ENCODE results near the gene RDH13.
"Not testable (repeated sequence)": the region's sequence is repeated elsewhere in the genome, so short reads cannot be mapped to it uniquely, and the experiment has no call there.

The RDH13 gene

DNA sequence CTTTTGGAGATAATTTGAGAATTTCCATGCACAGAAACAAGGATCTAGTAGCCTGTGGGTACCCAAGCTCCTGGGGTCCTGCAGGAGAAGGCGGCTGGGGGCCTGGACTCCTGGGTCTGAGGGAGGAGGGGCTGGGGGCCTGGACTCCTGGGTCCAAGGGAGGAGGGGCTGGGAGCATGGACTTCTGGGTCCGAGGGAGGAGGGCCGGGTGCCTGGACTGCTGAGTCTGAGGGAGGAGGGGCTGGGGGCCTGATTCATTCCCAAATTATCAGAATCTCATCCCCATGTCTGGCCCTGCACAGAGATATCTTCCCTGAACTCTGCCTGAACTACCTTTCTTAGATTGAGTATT lies 520 bp upstream of the RDH13 start:
- Histone ChIP-seq H3F3A (ENCODE audit: control insufficient read depth, insufficient read depth) (no peaks in the 10 kb centered on the region), H3K4me1 (ENCODE audit: control insufficient read depth, low read length) (peaks cover 13% of the 10 kb centered on the region), H3K4me3 (ENCODE audit: low read length) (peak overlapping the region; percentile 99), H3K79me2 (ENCODE audit: control insufficient read depth, low read length) (peaks cover 20% of the 10 kb centered on the region), H3K9me3 (ENCODE audit: control insufficient read depth, insufficient read depth, low read length) (no peaks in the 10 kb centered on the region), H3K9me2 (replicated peaks; ENCODE audit: control insufficient read depth, low read length) (no peaks in the 10 kb centered on the region), H3K27me3 (ENCODE audit: control insufficient read depth, low read length) (peaks cover 3% of the 10 kb centered on the region), H4K20me1 (ENCODE audit: control insufficient read depth, insufficient read depth, low read depth, low read length) (peaks cover 6% of the 10 kb centered on the region; the same call in 1 of the 2 replicates), H3K27ac (ENCODE audit: low read depth, low read length) (no peak overlapping the region), H3K4me2 (ENCODE audit: low read length) (peak overlapping the region; percentile 32; the same call in 1 of the 2 replicates), H3K36me3 (ENCODE audit: control insufficient read depth, low read length) (peaks cover 7% of the 10 kb centered on the region)
- no peak for TF ChIP-seq EZH2phosphoT487 (IDR thresholded peaks at IDR 0.05; ENCODE audit: borderline replicate concordance, low read length)
- TF ChIP-seq, protein P1, sequence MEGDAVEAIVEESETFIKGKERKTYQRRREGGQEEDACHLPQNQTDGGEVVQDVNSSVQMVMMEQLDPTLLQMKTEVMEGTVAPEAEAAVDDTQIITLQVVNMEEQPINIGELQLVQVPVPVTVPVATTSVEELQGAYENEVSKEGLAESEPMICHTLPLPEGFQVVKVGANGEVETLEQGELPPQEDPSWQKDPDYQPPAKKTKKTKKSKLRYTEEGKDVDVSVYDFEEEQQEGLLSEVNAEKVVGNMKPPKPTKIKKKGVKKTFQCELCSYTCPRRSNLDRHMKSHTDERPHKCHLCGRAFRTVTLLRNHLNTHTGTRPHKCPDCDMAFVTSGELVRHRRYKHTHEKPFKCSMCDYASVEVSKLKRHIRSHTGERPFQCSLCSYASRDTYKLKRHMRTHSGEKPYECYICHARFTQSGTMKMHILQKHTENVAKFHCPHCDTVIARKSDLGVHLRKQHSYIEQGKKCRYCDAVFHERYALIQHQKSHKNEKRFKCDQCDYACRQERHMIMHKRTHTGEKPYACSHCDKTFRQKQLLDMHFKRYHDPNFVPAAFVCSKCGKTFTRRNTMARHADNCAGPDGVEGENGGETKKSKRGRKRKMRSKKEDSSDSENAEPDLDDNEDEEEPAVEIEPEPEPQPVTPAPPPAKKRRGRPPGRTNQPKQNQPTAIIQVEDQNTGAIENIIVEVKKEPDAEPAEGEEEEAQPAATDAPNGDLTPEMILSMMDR (IDR thresholded peaks at IDR 0.05; ENCODE audit: low read depth, low read length, poor library complexity, severe bottlenecking), result no peak

DNA sequence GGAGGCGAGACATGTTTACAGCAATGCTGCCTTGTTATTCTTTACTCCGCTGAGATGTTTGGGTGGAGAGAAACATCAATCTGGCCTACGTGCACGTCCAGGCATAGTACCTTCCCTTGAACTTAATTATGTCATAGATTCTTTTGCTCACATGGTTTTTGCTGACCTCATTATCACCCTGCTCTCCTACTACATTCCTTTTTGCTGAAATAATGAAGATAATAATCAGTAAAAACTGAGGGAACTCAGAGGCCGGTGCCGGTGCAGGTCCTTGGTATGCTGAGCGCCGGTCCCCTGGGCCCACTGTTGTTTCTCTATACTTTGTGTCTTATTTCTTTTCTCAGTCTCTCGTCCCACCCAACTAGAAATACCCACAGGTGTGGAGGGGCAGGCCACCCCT lies 2.7 kb downstream of the RDH13 start:
- Histone ChIP-seq H3K4me1 (ENCODE audit: control insufficient read depth, low read length) (peaks cover 13% of the 10 kb centered on the region), H3K36me3 (ENCODE audit: control insufficient read depth, low read length) (peaks cover 26% of the 10 kb centered on the region), H3K79me2 (ENCODE audit: control insufficient read depth, low read length) (peaks cover 20% of the 10 kb centered on the region)
- H3F3A ChIP-seq (ENCODE audit: control insufficient read depth, insufficient read depth); H4K20me1 ChIP-seq (ENCODE audit: control insufficient read depth, insufficient read depth, low read depth, low read length); H3K27ac ChIP-seq (ENCODE audit: low read depth, low read length); H3K9me3 ChIP-seq (ENCODE audit: control insufficient read depth, insufficient read depth, low read length); H3K4me2 ChIP-seq (ENCODE audit: low read length); H3K9me2 ChIP-seq (replicated peaks; ENCODE audit: control insufficient read depth, low read length); H3K27me3 ChIP-seq (ENCODE audit: control insufficient read depth, low read length); H3K4me3 ChIP-seq (ENCODE audit: low read length): not testable (repeated sequence)

DNA sequence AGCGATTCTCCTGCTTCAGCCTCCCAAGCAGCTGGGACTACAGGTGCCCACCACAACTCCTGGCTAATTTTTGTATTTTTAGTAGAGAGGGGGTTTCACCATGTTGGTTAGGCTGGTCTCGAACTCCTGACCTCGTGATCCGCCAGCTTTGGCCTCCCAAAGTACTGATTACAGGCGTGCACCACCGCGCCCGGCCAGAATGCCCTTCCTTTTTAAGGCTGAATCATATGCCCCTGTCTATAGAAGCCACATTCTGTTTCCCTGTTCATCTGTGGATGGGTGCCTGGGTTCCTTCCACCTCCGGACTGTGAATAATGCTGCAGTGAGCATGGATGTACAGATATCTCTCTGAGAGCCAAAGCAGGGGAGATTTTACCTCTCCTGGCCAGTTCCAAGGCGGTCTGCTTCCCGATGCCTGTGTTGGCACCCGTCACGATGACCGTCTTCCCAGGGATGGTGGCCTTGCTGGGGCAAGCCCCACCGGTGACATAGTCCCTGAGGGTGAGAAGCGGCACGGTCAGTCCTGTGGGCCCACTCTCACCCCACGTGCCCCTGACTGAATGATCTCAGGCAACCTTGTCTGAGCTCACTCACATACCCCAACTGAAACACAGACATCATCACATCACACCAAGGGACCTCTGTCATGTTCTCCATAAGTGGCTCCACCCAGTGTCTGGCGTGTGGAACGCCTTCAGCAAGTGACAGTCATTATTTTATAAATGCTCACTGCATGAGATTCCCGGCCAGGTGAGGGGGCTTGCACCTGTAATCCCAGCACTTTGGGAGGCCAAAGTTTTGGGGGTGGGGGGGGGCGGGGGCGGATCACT lies 4.0 kb downstream of the RDH13 start:
- no peaks in the 10 kb centered on the region for H3F3A ChIP-seq (ENCODE audit: control insufficient read depth, insufficient read depth)
- no peak overlapping the region for H3K4me3 ChIP-seq (ENCODE audit: low read length)
- H3K79me2 ChIP-seq (ENCODE audit: control insufficient read depth, low read length), result peaks cover 20% of the 10 kb centered on the region
- H3K4me2 ChIP-seq (ENCODE audit: low read length), result no peak overlapping the region
- peaks cover 6% of the 10 kb centered on the region; the same call in 1 of the 2 replicates for H4K20me1 ChIP-seq (ENCODE audit: control insufficient read depth, insufficient read depth, low read depth, low read length)
- peaks cover 34% of the 10 kb centered on the region for H3K36me3 ChIP-seq (ENCODE audit: control insufficient read depth, low read length)
- H3K9me3 ChIP-seq (ENCODE audit: control insufficient read depth, insufficient read depth, low read length), result no peaks in the 10 kb centered on the region
- H3K9me2 ChIP-seq (replicated peaks; ENCODE audit: control insufficient read depth, low read length), result no peaks in the 10 kb centered on the region
- no peak overlapping the region for H3K27ac ChIP-seq (ENCODE audit: low read depth, low read length)
- peaks cover 13% of the 10 kb centered on the region for H3K4me1 ChIP-seq (ENCODE audit: control insufficient read depth, low read length)
- no peaks in the 10 kb centered on the region for H3K27me3 ChIP-seq (ENCODE audit: control insufficient read depth, low read length)
- TF ChIP-seq, protein P1 (IDR thresholded peaks at IDR 0.05; ENCODE audit: low read depth, low read length, poor library complexity, severe bottlenecking), result peak; percentile 25
- TF ChIP-seq EZH2phosphoT487 (IDR thresholded peaks at IDR 0.05; ENCODE audit: borderline replicate concordance, low read length), result no peak

DNA sequence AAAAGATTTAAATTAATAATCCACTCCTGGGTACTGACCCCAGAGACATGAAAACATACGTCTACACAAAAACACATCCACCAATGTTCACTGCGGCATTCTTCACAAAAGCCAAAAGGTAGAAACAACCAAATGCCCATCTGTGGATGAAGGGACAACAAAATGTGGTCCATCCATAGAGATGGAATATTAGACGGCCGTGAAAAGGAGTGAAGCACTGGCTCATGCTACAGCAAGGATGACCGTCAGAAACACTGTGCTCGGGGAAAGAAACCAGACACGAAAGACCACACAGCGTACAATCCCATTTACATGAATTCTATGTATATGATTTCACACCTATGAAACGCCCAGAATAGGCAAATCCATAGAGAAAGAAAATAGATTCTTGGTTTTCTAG lies 6.1 kb downstream of the RDH13 start:
- peaks cover 3% of the 10 kb centered on the region; the same call in 1 of the 2 replicates for H4K20me1 ChIP-seq (ENCODE audit: control insufficient read depth, insufficient read depth, low read depth, low read length)
- H3F3A ChIP-seq (ENCODE audit: control insufficient read depth, insufficient read depth), result no peaks in the 10 kb centered on the region
- H3K9me2 ChIP-seq (replicated peaks; ENCODE audit: control insufficient read depth, low read length), result no peaks in the 10 kb centered on the region
- H3K27ac ChIP-seq (ENCODE audit: low read depth, low read length), result no peak overlapping the region
- peaks cover 43% of the 10 kb centered on the region for H3K36me3 ChIP-seq (ENCODE audit: control insufficient read depth, low read length)
- no peaks in the 10 kb centered on the region for H3K9me3 ChIP-seq (ENCODE audit: control insufficient read depth, insufficient read depth, low read length)
- TF ChIP-seq, protein P1 (IDR thresholded peaks at IDR 0.05; ENCODE audit: low read depth, low read length, poor library complexity, severe bottlenecking), result no peak
- TF ChIP-seq EZH2phosphoT487 (IDR thresholded peaks at IDR 0.05; ENCODE audit: borderline replicate concordance, low read length), result no peak
- peaks cover 10% of the 10 kb centered on the region for H3K79me2 ChIP-seq (ENCODE audit: control insufficient read depth, low read length)
- no peak overlapping the region for H3K4me2 ChIP-seq (ENCODE audit: low read length)
- H3K27me3 ChIP-seq (ENCODE audit: control insufficient read depth, low read length), result no peaks in the 10 kb centered on the region
- H3K4me3 ChIP-seq (ENCODE audit: low read length), result no peak overlapping the region
- peaks cover 6% of the 10 kb centered on the region for H3K4me1 ChIP-seq (ENCODE audit: control insufficient read depth, low read length)
